ENCODE results near the gene HERPUD1. TPM values are rescaled to one million over a fixed set of nuclear protein-coding genes. Genes with fewer than 3 reads are reported as not detected.

The HERPUD1 gene
- total and polyA plus RNA-seq, 2 of the 13 experiments (the other 11 are each of a cell fraction or from before 2014, with no cell fraction given), result 96.2 to 323 TPM

DNA sequence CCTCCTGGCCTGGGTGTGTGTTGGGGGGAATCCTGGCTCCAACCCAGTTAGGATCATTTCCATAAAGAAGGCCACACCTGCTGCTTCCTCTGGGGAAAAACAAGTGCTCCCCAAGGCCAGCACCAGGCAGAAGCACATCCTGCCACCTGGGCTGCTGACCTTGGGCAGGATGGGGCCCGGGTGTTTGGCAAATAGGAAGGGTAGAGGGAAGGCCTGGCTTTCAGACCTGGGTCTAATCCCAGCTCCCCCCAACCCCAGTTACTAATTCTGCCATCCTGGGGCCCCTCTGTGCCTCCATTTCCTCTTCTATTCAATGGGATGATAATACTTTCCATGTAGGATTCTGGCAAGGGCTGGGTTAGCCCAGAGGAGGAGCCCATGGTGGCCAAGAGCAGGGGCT is 54.4 kb downstream of the HERPUD1 start (continued):
- TF ChIP-seq, protein P1, sequence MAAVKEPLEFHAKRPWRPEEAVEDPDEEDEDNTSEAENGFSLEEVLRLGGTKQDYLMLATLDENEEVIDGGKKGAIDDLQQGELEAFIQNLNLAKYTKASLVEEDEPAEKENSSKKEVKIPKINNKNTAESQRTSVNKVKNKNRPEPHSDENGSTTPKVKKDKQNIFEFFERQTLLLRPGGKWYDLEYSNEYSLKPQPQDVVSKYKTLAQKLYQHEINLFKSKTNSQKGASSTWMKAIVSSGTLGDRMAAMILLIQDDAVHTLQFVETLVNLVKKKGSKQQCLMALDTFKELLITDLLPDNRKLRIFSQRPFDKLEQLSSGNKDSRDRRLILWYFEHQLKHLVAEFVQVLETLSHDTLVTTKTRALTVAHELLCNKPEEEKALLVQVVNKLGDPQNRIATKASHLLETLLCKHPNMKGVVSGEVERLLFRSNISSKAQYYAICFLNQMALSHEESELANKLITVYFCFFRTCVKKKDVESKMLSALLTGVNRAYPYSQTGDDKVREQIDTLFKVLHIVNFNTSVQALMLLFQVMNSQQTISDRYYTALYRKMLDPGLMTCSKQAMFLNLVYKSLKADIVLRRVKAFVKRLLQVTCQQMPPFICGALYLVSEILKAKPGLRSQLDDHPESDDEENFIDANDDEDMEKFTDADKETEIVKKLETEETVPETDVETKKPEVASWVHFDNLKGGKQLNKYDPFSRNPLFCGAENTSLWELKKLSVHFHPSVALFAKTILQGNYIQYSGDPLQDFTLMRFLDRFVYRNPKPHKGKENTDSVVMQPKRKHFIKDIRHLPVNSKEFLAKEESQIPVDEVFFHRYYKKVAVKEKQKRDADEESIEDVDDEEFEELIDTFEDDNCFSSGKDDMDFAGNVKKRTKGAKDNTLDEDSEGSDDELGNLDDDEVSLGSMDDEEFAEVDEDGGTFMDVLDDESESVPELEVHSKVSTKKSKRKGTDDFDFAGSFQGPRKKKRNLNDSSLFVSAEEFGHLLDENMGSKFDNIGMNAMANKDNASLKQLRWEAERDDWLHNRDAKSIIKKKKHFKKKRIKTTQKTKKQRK (IDR thresholded peaks at IDR 0.05; ENCODE audit: low read length), result no peak
- TF ChIP-seq, protein P2, sequence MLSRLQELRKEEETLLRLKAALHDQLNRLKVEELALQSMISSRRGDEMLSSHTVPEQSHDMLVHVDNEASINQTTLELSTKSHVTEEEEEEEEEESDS (CRISPR knock-in tag; IDR thresholded peaks at IDR 0.05; ENCODE audit: borderline replicate concordance), result no peak
- TF ChIP-seq NPAS2 (CRISPR knock-in tag; IDR thresholded peaks at IDR 0.05; ENCODE audit: borderline replicate concordance) (no peak), FIP1L1 (IDR thresholded peaks at IDR 0.05; ENCODE audit: borderline replicate concordance, insufficient read depth, low read depth, low read length) (no peak), MTA1 (CRISPR knock-in tag; IDR thresholded peaks at IDR 0.05; ENCODE audit: borderline replicate concordance) (no peak), ZNF136 (CRISPR knock-in tag; IDR thresholded peaks at IDR 0.05; ENCODE audit: low read depth) (no peak), MLLT10 (CRISPR knock-in tag; IDR thresholded peaks at IDR 0.05) (no peak), SAP130 (CRISPR knock-in tag; IDR thresholded peaks at IDR 0.05; ENCODE audit: low read depth) (no peak), KLF15 (CRISPR knock-in tag; IDR thresholded peaks at IDR 0.05; ENCODE audit: borderline replicate concordance) (no peak), ATM (IDR thresholded peaks at IDR 0.05; ENCODE audit: borderline replicate concordance) (no peak), IRF9 (CRISPR knock-in tag; IDR thresholded peaks at IDR 0.05; ENCODE audit: borderline replicate concordance) (no peak), HDAC2 (CRISPR knock-in tag; IDR thresholded peaks at IDR 0.05) (peak; percentile 18; the same call in 1 of the 2 replicates), DRAP1 (CRISPR knock-in tag; IDR thresholded peaks at IDR 0.05) (peak; percentile 25; the same call in 1 of the 2 replicates)
- TF ChIP-seq, protein P3, sequence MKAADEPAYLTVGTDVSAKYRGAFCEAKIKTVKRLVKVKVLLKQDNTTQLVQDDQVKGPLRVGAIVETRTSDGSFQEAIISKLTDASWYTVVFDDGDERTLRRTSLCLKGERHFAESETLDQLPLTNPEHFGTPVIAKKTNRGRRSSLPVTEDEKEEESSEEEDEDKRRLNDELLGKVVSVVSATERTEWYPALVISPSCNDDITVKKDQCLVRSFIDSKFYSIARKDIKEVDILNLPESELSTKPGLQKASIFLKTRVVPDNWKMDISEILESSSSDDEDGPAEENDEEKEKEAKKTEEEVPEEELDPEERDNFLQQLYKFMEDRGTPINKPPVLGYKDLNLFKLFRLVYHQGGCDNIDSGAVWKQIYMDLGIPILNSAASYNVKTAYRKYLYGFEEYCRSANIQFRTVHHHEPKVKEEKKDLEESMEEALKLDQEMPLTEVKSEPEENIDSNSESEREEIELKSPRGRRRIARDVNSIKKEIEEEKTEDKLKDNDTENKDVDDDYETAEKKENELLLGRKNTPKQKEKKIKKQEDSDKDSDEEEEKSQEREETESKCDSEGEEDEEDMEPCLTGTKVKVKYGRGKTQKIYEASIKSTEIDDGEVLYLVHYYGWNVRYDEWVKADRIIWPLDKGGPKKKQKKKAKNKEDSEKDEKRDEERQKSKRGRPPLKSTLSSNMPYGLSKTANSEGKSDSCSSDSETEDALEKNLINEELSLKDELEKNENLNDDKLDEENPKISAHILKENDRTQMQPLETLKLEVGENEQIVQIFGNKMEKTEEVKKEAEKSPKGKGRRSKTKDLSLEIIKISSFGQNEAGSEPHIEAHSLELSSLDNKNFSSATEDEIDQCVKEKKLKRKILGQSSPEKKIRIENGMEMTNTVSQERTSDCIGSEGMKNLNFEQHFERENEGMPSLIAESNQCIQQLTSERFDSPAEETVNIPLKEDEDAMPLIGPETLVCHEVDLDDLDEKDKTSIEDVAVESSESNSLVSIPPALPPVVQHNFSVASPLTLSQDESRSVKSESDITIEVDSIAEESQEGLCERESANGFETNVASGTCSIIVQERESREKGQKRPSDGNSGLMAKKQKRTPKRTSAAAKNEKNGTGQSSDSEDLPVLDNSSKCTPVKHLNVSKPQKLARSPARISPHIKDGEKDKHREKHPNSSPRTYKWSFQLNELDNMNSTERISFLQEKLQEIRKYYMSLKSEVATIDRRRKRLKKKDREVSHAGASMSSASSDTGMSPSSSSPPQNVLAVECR (CRISPR knock-in tag; IDR thresholded peaks at IDR 0.05; ENCODE audit: borderline replicate concordance), result no peak
- TF ChIP-seq, protein P4, sequence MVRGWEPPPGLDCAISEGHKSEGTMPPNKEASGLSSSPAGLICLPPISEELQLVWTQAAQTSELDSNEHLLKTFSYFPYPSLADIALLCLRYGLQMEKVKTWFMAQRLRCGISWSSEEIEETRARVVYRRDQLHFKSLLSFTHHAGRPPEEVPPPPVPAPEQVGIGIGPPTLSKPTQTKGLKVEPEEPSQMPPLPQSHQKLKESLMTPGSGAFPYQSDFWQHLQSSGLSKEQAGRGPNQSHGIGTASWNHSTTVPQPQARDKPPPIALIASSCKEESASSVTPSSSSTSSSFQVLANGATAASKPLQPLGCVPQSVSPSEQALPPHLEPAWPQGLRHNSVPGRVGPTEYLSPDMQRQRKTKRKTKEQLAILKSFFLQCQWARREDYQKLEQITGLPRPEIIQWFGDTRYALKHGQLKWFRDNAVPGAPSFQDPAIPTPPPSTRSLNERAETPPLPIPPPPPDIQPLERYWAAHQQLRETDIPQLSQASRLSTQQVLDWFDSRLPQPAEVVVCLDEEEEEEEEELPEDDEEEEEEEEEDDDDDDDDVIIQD (CRISPR knock-in tag; IDR thresholded peaks at IDR 0.05; ENCODE audit: low read depth), result no peak
- TF ChIP-seq, protein P5, sequence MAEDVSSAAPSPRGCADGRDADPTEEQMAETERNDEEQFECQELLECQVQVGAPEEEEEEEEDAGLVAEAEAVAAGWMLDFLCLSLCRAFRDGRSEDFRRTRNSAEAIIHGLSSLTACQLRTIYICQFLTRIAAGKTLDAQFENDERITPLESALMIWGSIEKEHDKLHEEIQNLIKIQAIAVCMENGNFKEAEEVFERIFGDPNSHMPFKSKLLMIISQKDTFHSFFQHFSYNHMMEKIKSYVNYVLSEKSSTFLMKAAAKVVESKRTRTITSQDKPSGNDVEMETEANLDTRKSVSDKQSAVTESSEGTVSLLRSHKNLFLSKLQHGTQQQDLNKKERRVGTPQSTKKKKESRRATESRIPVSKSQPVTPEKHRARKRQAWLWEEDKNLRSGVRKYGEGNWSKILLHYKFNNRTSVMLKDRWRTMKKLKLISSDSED (CRISPR knock-in tag; IDR thresholded peaks at IDR 0.05), result no peak
- TF ChIP-seq, protein P6, sequence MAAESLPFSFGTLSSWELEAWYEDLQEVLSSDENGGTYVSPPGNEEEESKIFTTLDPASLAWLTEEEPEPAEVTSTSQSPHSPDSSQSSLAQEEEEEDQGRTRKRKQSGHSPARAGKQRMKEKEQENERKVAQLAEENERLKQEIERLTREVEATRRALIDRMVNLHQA (CRISPR knock-in tag; IDR thresholded peaks at IDR 0.05), result no peak
